IMR-90 (cell line): ENCODE measurements around the gene GAL. TPM values are rescaled to one million over a fixed set of nuclear protein-coding genes. Genes with fewer than 3 reads are reported as not detected.

ENCODE experiments used
- ATAC-seq: fragments of 200-7000 bp; cut with Tn5 transposase; 2 replicates; pipeline ENCODE4 v1.9.1; 2020; ENCODE audit warnings: low read depth, mild to moderate bottlenecking, moderate library complexity
- BruUV-seq: library from RNA; stranded (reverse); fragments of 400-500 nt; replicated peaks from 2 replicates; lab custom pipeline; 2021; lab: Mats Ljungman, UMichigan
- CTCF ChIA-PET: fragments of 300-600 bp; formaldehyde crosslinking; extraction: SDS; loops from one replicate; lab custom pipeline; 2021; ENCODE audit warnings: antibody characterized with exemption; lab: Yijun Ruan, JAX
- POLR2A ChIA-PET: fragments of 300-600 bp; sonication (Branson Sonifier 250); formaldehyde crosslinking; loops from one replicate; lab custom pipeline; 2022; ENCODE audit warnings: antibody characterized with exemption; ENCODE audit not compliant: unreplicated experiment; lab: Charles Lee
- DNase-seq: peaks from one replicate; pipeline ENCODE4 v3.0.0; 2013
- H2AFZ ChIP-seq: replicated peaks from 2 replicates; pipeline ENCODE3; 2013; ENCODE audit warnings: low read length, mild to moderate bottlenecking; ENCODE audit not compliant: poor library complexity
- H2AK5ac ChIP-seq: 2 replicates; pipeline ENCODE4 v1.6.1; 2013; ENCODE audit warnings: low read depth, low read length, inconsistent platforms
- H2AK9ac ChIP-seq: replicated peaks from 2 replicates; pipeline ENCODE3; 2013; ENCODE audit warnings: mild to moderate bottlenecking, low read depth, low read length, moderate library complexity; ENCODE audit not compliant: poor library complexity
- H2BK120ac ChIP-seq: 2 replicates; pipeline ENCODE4 v1.6.1; 2013; ENCODE audit warnings: low read depth, low read length, inconsistent platforms
- H2BK15ac ChIP-seq: 3 replicates; pipeline ENCODE4 v1.6.1; 2013; ENCODE audit warnings: low read depth, low read length, inconsistent platforms
- H2BK20ac ChIP-seq: 2 replicates; pipeline ENCODE4 v1.6.1; 2013; ENCODE audit warnings: low read depth, mild to moderate bottlenecking, inconsistent platforms, low read length, moderate library complexity
- H2BK5ac ChIP-seq: 2 replicates; pipeline ENCODE4 v1.6.1; 2013; ENCODE audit warnings: mild to moderate bottlenecking, low read depth, low read length, inconsistent platforms; ENCODE audit not compliant: poor library complexity, severe bottlenecking
- H3K14ac ChIP-seq: replicated peaks from 2 replicates; pipeline ENCODE4 v1.6.1; 2013; ENCODE audit warnings: low read depth, low read length, inconsistent platforms
- H3K18ac ChIP-seq: 2 replicates; pipeline ENCODE4 v1.6.1; 2013; ENCODE audit warnings: low read depth, low read length, control low read depth
- H3K23ac ChIP-seq: 2 replicates; pipeline ENCODE4 v1.6.1; 2013; ENCODE audit warnings: low read depth, low read length, inconsistent platforms
- H3K27ac ChIP-seq: 2 replicates; pipeline ENCODE4 v1.5.1; 2013; ENCODE audit warnings: mild to moderate bottlenecking, control low read depth, low read length; ENCODE audit not compliant: insufficient read depth
- H3K27me3 ChIP-seq: 2 replicates; pipeline ENCODE4 v1.6.1; 2013; ENCODE audit warnings: low read length; ENCODE audit not compliant: control insufficient read depth, insufficient read depth
- H3K36me3 ChIP-seq: 2 replicates; pipeline ENCODE4 v1.6.1; 2013; ENCODE audit warnings: low read length, mixed read lengths; ENCODE audit not compliant: control insufficient read depth, insufficient read depth
- H3K4ac ChIP-seq: 2 replicates; pipeline ENCODE4 v1.6.1; 2013; ENCODE audit warnings: low read depth, low read length, inconsistent platforms
- H3K4me1 ChIP-seq: 2 replicates; pipeline ENCODE4 v1.6.1; 2013; ENCODE audit warnings: low read length, mixed read lengths; ENCODE audit not compliant: control insufficient read depth, insufficient read depth
- H3K4me2 ChIP-seq: 2 replicates; pipeline ENCODE4 v1.6.1; 2013; ENCODE audit warnings: low read depth, mild to moderate bottlenecking, control low read depth, low read length, moderate library complexity
- H3K4me3 ChIP-seq: 2 replicates; pipeline ENCODE4 v1.5.1; 2013; ENCODE audit warnings: low read depth, mild to moderate bottlenecking, control low read depth, low read length, moderate library complexity; ENCODE audit not compliant: insufficient read depth
- H3K56ac ChIP-seq: 2 replicates; pipeline ENCODE4 v1.6.1; 2013; ENCODE audit warnings: low read length, inconsistent platforms; ENCODE audit not compliant: insufficient read depth; ENCODE audit errors: extremely low read depth
- H3K79me1 ChIP-seq, 2 experiments: 2 replicates each; pipeline ENCODE4 v1.6.1; 2013; ENCODE audit warnings: low read length in 2 of 2, inconsistent platforms in 1 of 2, low read depth in 1 of 2
- H3K9ac ChIP-seq: 2 replicates; pipeline ENCODE4 v1.6.1; 2013; ENCODE audit warnings: low read depth, low read length, control low read depth
- H3K9me1 ChIP-seq: 2 replicates; pipeline ENCODE4 v1.6.1; 2013; ENCODE audit warnings: low read length, inconsistent platforms; ENCODE audit not compliant: insufficient read depth
- H3K9me3 ChIP-seq: 2 replicates; pipeline ENCODE4 v1.6.1; 2013; ENCODE audit warnings: low read length; ENCODE audit not compliant: control insufficient read depth, insufficient read depth
- H4K20me1 ChIP-seq: 2 replicates; pipeline ENCODE4 v1.6.1; 2013; ENCODE audit warnings: low read length, inconsistent platforms; ENCODE audit not compliant: insufficient read depth
- H4K5ac ChIP-seq: 2 replicates; pipeline ENCODE4 v1.6.1; 2013; ENCODE audit warnings: mild to moderate bottlenecking, low read depth, low read length, control low read depth
- H4K8ac ChIP-seq, 2 experiments: 2 replicates each; pipeline ENCODE4 v1.6.1; 2013; ENCODE audit warnings: low read depth in 2 of 2, low read length in 2 of 2, control low read depth in 1 of 2, inconsistent platforms in 1 of 2
- H4K91ac ChIP-seq: 2 replicates; pipeline ENCODE4 v1.6.1; 2013; ENCODE audit warnings: low read depth, low read length, inconsistent platforms; ENCODE audit not compliant: insufficient read depth
- RFX5 ChIP-seq: IDR thresholded peaks from 2 replicates; pipeline ENCODE4 v1.8.0; 2012; ENCODE audit warnings: low read depth, mild to moderate bottlenecking, low read length, moderate library complexity
- WGBS, 2 experiments: methylation state at CpG; one replicate each; pipeline versions ENCODE4 v1.1.5 to v1.1.7; 2013; ENCODE audit warnings: missing lambda C conversion rate in 2 of 2; ENCODE audit not compliant: insufficient read length in 1 of 2; ENCODE audit errors: extremely low coverage in 2 of 2; 5-methylcytosine and 5-hydroxymethylcytosine counted together
- dilution Hi-C: fragments of 300-500 bp; cut with HindIII; formaldehyde crosslinking; loops from one replicate; pipeline ENCODE4 v1.14.3; 2018; ENCODE audit warnings: low sequenced_read_pairs; ENCODE audit not compliant: unreplicated experiment
- in situ Hi-C: fragments of 300-500 bp; cut with MboI; formaldehyde crosslinking; loops from 3 replicates; pipeline ENCODE4 v1.14.3; 2019; ENCODE audit warnings: low sequenced_read_pairs, inconsistent platforms, mixed read lengths
- intact Hi-C: fragments of 100-400 bp; cut with micrococcal nuclease; formaldehyde crosslinking; loops from 2 replicates; pipeline ENCODE4 v1.10.0; 2022
- polyA plus RNA-seq, 3 experiments: library from polyadenylated mRNA; depleted of rRNA; stranded (reverse); fragments of >200 nt; gene quantifications; 2 replicates each; pipeline ENCODE4 v1.2.3, GENCODE V29; 2012; ENCODE audit warnings: low replicate concordance in 1 of 3
- total RNA-seq: library from RNA; depleted of rRNA; stranded (reverse); fragments of >200 nt; gene quantifications from 2 replicates; pipeline ENCODE4 v1.2.3, GENCODE V29; 2012

Gene GAL
- total and polyA plus RNA-seq, 2 of the 4 experiments (the other 2 are of a cell fraction): 2.0 TPM; not detected in 1

DNA sequence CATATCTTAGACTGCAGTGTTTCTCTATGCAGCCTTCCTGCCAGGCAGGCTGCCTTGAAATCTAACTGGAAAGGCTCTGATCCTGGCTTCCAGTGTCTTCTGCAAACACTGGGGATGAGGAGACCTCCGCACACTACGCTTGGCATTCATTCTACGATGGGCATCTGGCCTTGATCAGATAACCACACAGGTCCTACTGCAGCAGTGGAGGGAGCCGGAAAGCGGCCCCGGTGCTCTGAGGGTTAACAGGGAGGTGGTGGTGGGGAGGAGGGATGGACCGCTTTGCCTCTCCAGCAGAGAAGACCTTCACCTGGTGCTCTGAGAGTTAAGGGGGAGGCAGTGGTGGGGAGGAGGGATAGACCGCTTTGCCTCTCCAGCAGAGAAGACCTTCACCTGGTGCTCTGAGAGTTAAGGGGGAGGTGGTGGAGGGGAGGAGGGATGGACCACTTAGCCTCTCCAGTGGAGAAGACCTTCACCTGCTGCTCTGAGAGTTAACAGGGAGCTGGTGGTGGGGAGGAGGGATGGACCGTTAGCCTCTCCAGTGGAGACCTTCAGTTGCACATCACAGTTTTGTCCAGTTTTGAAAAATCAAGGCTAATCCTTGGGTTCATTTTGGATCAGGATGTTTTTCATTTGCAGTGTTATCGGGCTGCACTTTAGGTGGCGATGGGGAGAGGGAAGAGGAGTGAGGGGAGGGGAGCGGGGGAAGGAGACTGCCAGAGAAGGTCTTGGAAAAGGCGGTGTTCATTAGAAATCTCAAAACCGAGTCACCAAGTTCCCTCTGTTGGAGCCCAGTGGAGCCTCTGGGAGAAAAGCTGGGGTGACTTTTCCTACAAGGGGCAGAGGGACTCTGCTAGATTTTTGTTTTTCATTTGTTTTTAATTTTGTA lies 5.6 kb downstream of the GAL start:
- H3K4me2 ChIP-seq: no peak overlapping the region
- POLR2A ChIA-PET: no interaction called here
- no peak overlapping the region for H3K4ac ChIP-seq
- no peak overlapping the region for H4K8ac ChIP-seq
- H4K91ac ChIP-seq: no peak overlapping the region
- H3K14ac ChIP-seq: no peak overlapping the region
- no peaks in the 10 kb centered on the region for H3K9me1 ChIP-seq
- H2AFZ ChIP-seq: no peak overlapping the region
- H2AK9ac ChIP-seq: no peak overlapping the region
- H3K36me3 ChIP-seq: no peaks in the 10 kb centered on the region
- H2BK15ac ChIP-seq: no peak overlapping the region
- WGBS, 2 experiments: 100% methylated on average over 2 of the region's 14 CpGs; no CpG with 5 or more reads in 1 of the 2 experiments
- BruUV-seq: no TSS peak
- dilution Hi-C loops (no loop called here), in situ Hi-C loops (no loop called here), intact Hi-C loops (no loop called here)
- H4K5ac ChIP-seq: no peak overlapping the region
- H3K4me3 ChIP-seq: no peak overlapping the region
- H3K9me3 ChIP-seq: no peaks in the 10 kb centered on the region
- no peak overlapping the region for H3K9ac ChIP-seq
- DNase-seq (no peak), ATAC-seq (no peak)
- no peak overlapping the region for H3K56ac ChIP-seq
- H2BK5ac ChIP-seq: no peak overlapping the region
- H2BK120ac ChIP-seq: no peak overlapping the region
- no peak overlapping the region for H3K23ac ChIP-seq
- H3K27ac ChIP-seq: no peak overlapping the region
- H3K79me1 ChIP-seq: no peaks in the 10 kb centered on the region
- CTCF ChIA-PET: no interaction called here
- H3K27me3 ChIP-seq: peaks cover 51% of the 10 kb centered on the region
- no peak overlapping the region for H3K18ac ChIP-seq
- no peaks in the 10 kb centered on the region for H3K4me1 ChIP-seq
- no peak for TF ChIP-seq RFX5
- no peak overlapping the region for H2BK20ac ChIP-seq
- H2AK5ac ChIP-seq: no peak overlapping the region
- H4K20me1 ChIP-seq: no peaks in the 10 kb centered on the region; the same call in 1 of the 2 replicates
